K562 (cell line): ENCODE data around the gene RHOF. TPM values are rescaled to one million over a fixed set of nuclear protein-coding genes. Genes with fewer than 3 reads are reported as not detected.

Experiments
- ATAC-seq: fragments of 200-7000 bp; cut with Tn5 transposase; 3 replicates; pipeline ENCODE4 v1.9.1; 2020; ENCODE audit warnings: moderate library complexity
- BruUV-seq: library from RNA; stranded (reverse); fragments of 400-500 nt; replicated peaks from 2 replicates; lab custom pipeline; 2021; lab: Mats Ljungman, UMichigan
- CTCF ChIA-PET: fragments of 300-600 bp; formaldehyde crosslinking; extraction: SDS; loops from one replicate; lab custom pipeline; 2021; ENCODE audit warnings: low intra/inter-chr PET ratio; lab: Yijun Ruan, JAX
- POLR2A ChIA-PET: fragments of 300-600, 350-650 bp; sonication (Branson Sonifier 250); formaldehyde crosslinking; extraction: SDS; loops from one replicate; lab custom pipeline; 2021; ENCODE audit warnings: antibody characterized with exemption, inconsistent platforms; lab: Yijun Ruan, JAX
- DNase-seq, 4 experiments: peaks; one replicate each; pipeline versions ENCODE4 v3.0.0 to v3.0.0-alpha.2; 2011 to 2018; ENCODE audit warnings: low spot score in 3 of 4, mixed read lengths in 3 of 4; ENCODE audit errors: extremely low read depth in 1 of 4
- FAIRE-seq: peaks from 2 replicates; lab custom pipeline; 2011; peaks lifted over from hg19 to GRCh38; lab: Jason Lieb, UNC
- H2AFZ ChIP-seq: 2 replicates; pipeline ENCODE4 v1.6.0; 2011; ENCODE audit warnings: low read depth, low read length, control low read depth, inconsistent platforms
- H3K27ac ChIP-seq: fragments of 200-600 bp; 3 replicates; pipeline ENCODE4 v1.8.0; 2011; ENCODE audit warnings: low read depth, mild to moderate bottlenecking, control low read depth, inconsistent platforms, low read length, moderate library complexity, mixed read lengths; ENCODE audit errors: extremely low read depth
- H3K27me3 ChIP-seq, 2 experiments: fragments of 300-600 bp in 1 of 2; 2 replicates in 1 of 2; 3 replicates in 1 of 2; pipeline versions ENCODE4 v1.6.0 to v1.8.0; 2011; ENCODE audit warnings: inconsistent platforms in 2 of 2, low read length in 2 of 2, mild to moderate bottlenecking in 1 of 2, mixed read lengths in 1 of 2, moderate library complexity in 1 of 2; ENCODE audit not compliant: control insufficient read depth in 2 of 2, insufficient read depth in 2 of 2
- H3K36me3 ChIP-seq: fragments of 300-600 bp; 3 replicates; pipeline ENCODE4 v1.8.0; 2011; ENCODE audit warnings: mild to moderate bottlenecking, low read length, inconsistent platforms; ENCODE audit not compliant: control insufficient read depth, insufficient read depth
- H3K4me1 ChIP-seq, 2 experiments: fragments of 200-600 bp in 1 of 2; replicated peaks in 1 of 2; 2 replicates in 1 of 2; 3 replicates in 1 of 2; pipeline versions ENCODE4 v1.5.1 to v1.8.0; 2011; ENCODE audit warnings: inconsistent platforms in 2 of 2, low read length in 2 of 2, mild to moderate bottlenecking in 1 of 2, mixed read lengths in 1 of 2, moderate library complexity in 1 of 2; ENCODE audit not compliant: control insufficient read depth in 2 of 2, insufficient read depth in 2 of 2
- H3K4me2 ChIP-seq: 2 replicates; pipeline ENCODE4 v1.6.1; 2011; ENCODE audit warnings: low read length, control low read depth, inconsistent platforms, mixed read lengths; ENCODE audit not compliant: insufficient read depth
- H3K4me3 ChIP-seq: fragments of 200-600 bp; sonication (generic), shearing (Covaris generic); 2 replicates; pipeline ENCODE4 v1.5.1; 2016; ENCODE audit warnings: control low read depth, inconsistent platforms
- H3K79me2 ChIP-seq: fragments of 200-600 bp; 3 replicates; pipeline ENCODE4 v1.8.0; 2011; ENCODE audit warnings: low read length, inconsistent platforms; ENCODE audit not compliant: control insufficient read depth, insufficient read depth
- H3K9ac ChIP-seq, 2 experiments: 2 replicates each; pipeline versions ENCODE4 v1.6.0 to v1.6.1; 2011; ENCODE audit warnings: low read depth in 2 of 2, low read length in 2 of 2, control low read depth in 1 of 2, inconsistent platforms in 1 of 2, mild to moderate bottlenecking in 1 of 2, mixed read lengths in 1 of 2; ENCODE audit not compliant: insufficient read depth in 1 of 2
- H3K9me1 ChIP-seq: one replicate; pipeline ENCODE4 v1.6.0; 2011; ENCODE audit warnings: inconsistent platforms, mild to moderate bottlenecking, low read length, moderate library complexity; ENCODE audit not compliant: control insufficient read depth, insufficient read depth
- H3K9me3 ChIP-seq: replicated peaks from 2 replicates; pipeline ENCODE4 v1.5.1; 2011; ENCODE audit warnings: low read depth, low read length, inconsistent platforms; ENCODE audit not compliant: control insufficient read depth, insufficient read depth
- H4K20me1 ChIP-seq: replicated peaks from 2 replicates; pipeline ENCODE4 v1.6.1; 2011; ENCODE audit warnings: low read length, inconsistent platforms, mixed read lengths; ENCODE audit not compliant: control insufficient read depth, insufficient read depth
- BCOR ChIP-seq: fragments of 450-650 bp; IDR thresholded peaks from 2 replicates; pipeline ENCODE4 v1.6.1; 2016
- HDAC2 ChIP-seq: fragments of 450-650 bp; IDR thresholded peaks from 2 replicates; pipeline ENCODE4 v1.6.1; 2016; ENCODE audit warnings: mild to moderate bottlenecking
- KDM1A ChIP-seq, 2 experiments: fragments of 450-650 bp; IDR thresholded peaks; 2 replicates each; pipeline ENCODE4 v1.6.1; 2016; ENCODE audit warnings: mild to moderate bottlenecking in 2 of 2
- NFE2L1 ChIP-seq: fragments of 450-650 bp; IDR thresholded peaks from 2 replicates; pipeline ENCODE4 v1.6.1; 2016; ENCODE audit warnings: missing genetic modification characterization, low read depth, mild to moderate bottlenecking, missing compliant biosample characterization, moderate library complexity, borderline replicate concordance
- ZNF121 ChIP-seq: sonication (generic); formaldehyde crosslinking; conservative IDR thresholded peaks from 2 replicates; pipeline ENCODE4 v1.8.0; 2022; ENCODE audit warnings: missing genetic modification reagents
- WGBS: fragments of 100-300 bp; shearing (Covaris generic); methylation state at CpG from one replicate; pipeline ENCODE4 v1.1.6; 2016; ENCODE audit warnings: low coverage, mixed read lengths; ENCODE audit not compliant: insufficient coverage; ENCODE audit errors: missing lambda C conversion rate; 5-methylcytosine and 5-hydroxymethylcytosine counted together
- in situ Hi-C: fragments of 300-500 bp; cut with MboI; formaldehyde crosslinking; loops from 4 replicates; pipeline ENCODE4 v1.15.0; 2018; ENCODE audit warnings: inconsistent platforms, mixed read lengths
- intact Hi-C: fragments of 100-400 bp; cut with micrococcal nuclease; formaldehyde crosslinking; loops from 2 replicates; pipeline ENCODE4 v1.14.2; 2022
- polyA plus RNA-seq, 8 experiments: library from polyadenylated mRNA; depleted of rRNA in 4 of 8; stranded (reverse) in 5 of 8; unstranded in 3 of 8; fragments of >200 nt; fragmentation: Nextera tagmentation in 2 of 8; fragmentation: Illumina TruSeq in 1 of 8; extraction: Ambion mirVana in 2 of 8; extraction: Trizol in 1 of 8; gene quantifications; 2 replicates each; pipeline versions ENCODE4 v1.2.1 to v1.2.3, GENCODE V29; 2011 to 2014; ENCODE audit warnings: inconsistent platforms in 1 of 8, missing spikeins in 1 of 8
- total RNA-seq, 7 experiments: library from RNA; depleted of rRNA in 6 of 7; stranded (reverse); fragments of >200 nt in 6 of 7; fragmentation: Illumina TruSeq in 2 of 7; extraction: Trizol in 2 of 7; gene quantifications; 2 replicates each; pipeline versions ENCODE4 v1.2.1 to v1.2.3, GENCODE V29; 2011 to 2021; ENCODE audit warnings: low replicate concordance in 1 of 7

The RHOF gene
- total and polyA plus RNA-seq, 9 of the 15 experiments (the other 6 are each of a cell fraction or from before 2014, with no cell fraction given) = 0.13 to 10.1 (median 4.0) TPM

DNA sequence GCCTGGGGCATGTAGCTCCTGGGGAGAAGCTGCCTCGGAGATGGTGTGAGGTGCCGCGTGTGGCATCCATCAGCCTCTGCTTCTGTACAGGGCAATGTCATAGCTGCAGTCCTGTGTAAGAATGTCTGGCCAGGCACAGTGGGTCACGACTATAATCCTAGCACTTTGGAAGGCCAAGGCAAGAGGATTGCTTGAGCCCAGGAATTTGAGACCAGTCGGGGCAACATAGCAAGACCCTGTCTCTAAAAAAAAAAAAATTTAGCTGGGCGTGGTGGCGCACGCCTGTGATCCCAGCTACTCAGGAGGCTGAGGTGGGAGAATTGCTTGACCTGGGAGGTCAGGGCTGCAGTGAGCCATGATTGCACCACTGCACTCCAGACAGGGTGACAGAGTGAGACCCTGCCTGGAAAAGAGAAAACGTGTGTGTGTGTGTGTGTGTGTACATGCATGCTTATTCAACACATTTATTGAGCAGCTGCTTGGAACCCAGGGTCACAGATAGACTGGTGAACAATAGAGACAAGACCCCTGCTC, 24.1 kb downstream of the RHOF start:
- no peaks in the 10 kb centered on the region for H3K9me3 ChIP-seq
- CTCF ChIA-PET = no interaction called here
- TF ChIP-seq BCOR (peak; percentile 67; the same call in 1 of the 2 replicates), NFE2L1 (tag) (no peak), KDM1A (IDR thresholded peaks at IDR 0.05) (0 out of 4 replicates have a peak, but pooled peaks of 1 of the 2 experiments have one; percentile 10), ZNF121 (peak; percentile 93), HDAC2 (0 out of 2 replicates have a peak, but pooled peaks have one; percentile 14)
- TF ChIP-seq, all 486 proteins: peak for 4
- no peaks in the 10 kb centered on the region for H3K9me1 ChIP-seq
- no peak overlapping the region; the same call in 2 of the 3 replicates for H3K27ac ChIP-seq
- ATAC-seq (no peak), DNase-seq (no peak), FAIRE-seq (no peak)
- no peaks in the 10 kb centered on the region for H3K79me2 ChIP-seq
- H3K4me2 ChIP-seq = 0 out of 2 replicates have a peak overlapping the region, but pooled peaks have one; percentile 31
- intact Hi-C loops (no loop called here), in situ Hi-C loops (loop anchor here (5.0 kb wide), 1 partner anchor 77 kb away; no protein-coding TSS in a partner anchor)
- peak overlapping the region in 1 of 2 experiments; percentile 85; a peak in 1 of 4 replicates for H3K9ac ChIP-seq
- H3K27me3 ChIP-seq = no peaks in the 10 kb centered on the region
- no TSS peak for BruUV-seq
- H3K4me1 ChIP-seq = peaks cover 18 to 42% of the 10 kb centered on the region in 2 experiments; a peak in 4 of 5 replicates
- H2AFZ ChIP-seq = no peak overlapping the region
- POLR2A ChIA-PET = interaction anchor here (0.7 to 1.1 kb wide), 4 partner anchors 25 to 275 kb away, joined by 3 to 4 read pairs (median 3); no protein-coding TSS in a partner anchor
- H4K20me1 ChIP-seq = no peaks in the 10 kb centered on the region
- 82% methylated on average over 7 of the region's 9 CpGs for WGBS
- H3K4me3 ChIP-seq = no peak overlapping the region
- H3K36me3 ChIP-seq = peaks cover 22% of the 10 kb centered on the region; the same call in 2 of the 3 replicates
